Small intestine (tissue), 7 donors: ENCODE data around the gene DLL1. TPM values are rescaled to one million over a fixed set of nuclear protein-coding genes. Genes with fewer than 3 reads are reported as not detected.

Experiments used
- DNase-seq, 2 donors: peaks; one replicate each; pipeline versions ENCODE4 v3.0.0 to v3.0.0-alpha.2; 2013
- FAIRE-seq: peaks from 2 replicates; lab custom pipeline; 2012; peaks lifted over from hg19 to GRCh38; lab: Jason Lieb, UNC
- H3K27ac ChIP-seq, 3 donors: one replicate each; pipeline ENCODE4 v1.5.1; 2013; ENCODE audit warnings: low read length in 2 of 3, mild to moderate bottlenecking in 2 of 3, control low read depth in 1 of 3, inconsistent platforms in 1 of 3, low read depth in 1 of 3, moderate library complexity in 1 of 3
- H3K27me3 ChIP-seq, 3 donors: one replicate each; pipeline ENCODE4 v1.6.1; 2013; ENCODE audit warnings: low read length in 3 of 3, inconsistent platforms in 1 of 3; ENCODE audit not compliant: control insufficient read depth in 3 of 3, insufficient read depth in 3 of 3
- H3K36me3 ChIP-seq, 3 donors: one replicate each; pipeline ENCODE4 v1.6.1; 2013; ENCODE audit warnings: low read length in 3 of 3, inconsistent platforms in 1 of 3, low read depth in 1 of 3, mild to moderate bottlenecking in 1 of 3, moderate library complexity in 1 of 3; ENCODE audit not compliant: control insufficient read depth in 3 of 3, insufficient read depth in 2 of 3
- H3K4me1 ChIP-seq, 3 donors: one replicate each; pipeline ENCODE4 v1.6.1; 2013; ENCODE audit warnings: low read length in 2 of 3, inconsistent platforms in 1 of 3, low read depth in 1 of 3, mild to moderate bottlenecking in 1 of 3, moderate library complexity in 1 of 3; ENCODE audit not compliant: control insufficient read depth in 3 of 3, insufficient read depth in 2 of 3
- H3K4me3 ChIP-seq, 3 donors: one replicate each; pipeline ENCODE4 v1.5.1; 2013; ENCODE audit warnings: low read length in 3 of 3, control low read depth in 1 of 3, inconsistent platforms in 1 of 3, low read depth in 1 of 3, mild to moderate bottlenecking in 1 of 3, moderate library complexity in 1 of 3
- H3K9me3 ChIP-seq, 2 donors: one replicate each; pipeline ENCODE4 v1.6.1; 2013; ENCODE audit warnings: low read depth in 1 of 2, low read length in 1 of 2; ENCODE audit not compliant: control insufficient read depth in 2 of 2, insufficient read depth in 1 of 2
- WGBS, 3 donors: extraction: QIAGEN DNeasy Blood & Tissue Kit; methylation state at CpG; one replicate each; pipeline ENCODE4 v1.1.7; 2013; 5-methylcytosine and 5-hydroxymethylcytosine counted together
- polyA plus RNA-seq, 4 donors: library from polyadenylated mRNA; stranded (reverse) in 3 of 4; unstranded in 1 of 4; fragments of 200-250 nt in 3 of 4; fragments of 120-200 nt in 1 of 4; gene quantifications; one replicate each; pipeline versions ENCODE4 v1.2.1 to v1.2.3, GENCODE V29; 2013
- donor health status: healthy with polysubstance abuse.
- donor health status: control.
- donor health status: control.
- donor health status: Bipolar disorder and iron deficiency.
- donor health status: healthy.

Gene DLL1
- polyA plus RNA-seq, 4 donors: 0.81 to 33.4 (median 9.1) TPM

DNA sequence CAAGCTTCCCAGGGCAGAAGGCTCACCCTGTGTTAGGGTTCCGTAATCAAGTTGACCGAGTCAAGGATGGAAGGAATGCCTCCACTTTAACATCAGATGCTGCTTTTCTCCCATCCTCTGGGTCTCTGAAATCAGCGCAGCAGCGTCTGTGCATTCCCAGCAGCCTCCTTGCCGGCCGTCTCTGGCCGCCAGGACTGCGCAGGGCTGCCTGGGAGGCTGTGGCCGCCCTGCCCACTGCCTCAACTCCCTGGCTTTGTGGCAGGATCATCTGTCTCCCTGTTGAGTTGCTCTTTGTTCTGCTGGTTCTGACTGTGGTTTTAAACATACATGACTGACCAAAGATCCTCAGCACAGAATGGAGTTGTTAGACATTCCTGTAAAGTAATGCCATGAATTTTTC, 56.5 kb downstream of the DLL1 start:
- no peaks in the 10 kb centered on the region for H3K4me1 ChIP-seq
- no peak overlapping the region for H3K4me3 ChIP-seq
- H3K36me3 ChIP-seq: no peaks in the 10 kb centered on the region
- no peaks in the 10 kb centered on the region for H3K27me3 ChIP-seq
- H3K27ac ChIP-seq: peak overlapping the region in 1 of 3 donors; percentile 13
- no peak for DNase-seq
- H3K9me3 ChIP-seq: peaks cover 0 to 4% of the 10 kb centered on the region in 2 donors
- WGBS, 3 donors: 82 to 94% (median 90%) methylated on average over 9 of the region's 9 CpGs
- no peak for FAIRE-seq

- Histone ChIP-seq H3K9me3 (peaks cover 0 to 4% of the 10 kb centered on the region in 2 donors), H3K27ac (peak overlapping the region in 1 of 3 donors; percentile 41), H3K4me1 (no peaks in the 10 kb centered on the region), H3K36me3 (no peaks in the 10 kb centered on the region), H3K4me3 (no peak overlapping the region), H3K27me3 (no peaks in the 10 kb centered on the region)
- no peak for FAIRE-seq
- WGBS, 3 donors: 89 to 91% (median 89%) methylated on average over 13 of the region's 13 CpGs
- DNase-seq: no peak
Measured at GRCh38 chr6:170233286-170234205, 57.3 kb downstream of the DLL1 start.

Other genes with a start within 250 kb of the DLL1 start
- gene FAM120B, start 15.7 kb upstream of the DLL1 start, polyA plus RNA-seq: 10 to 100 TPM in 3 of 4 donors, 1 to 10 TPM in 1; 6.5 to 24.0 (median 10.6) TPM